Daoy (cell line): ENCODE measurements around the gene PLA2G12A. TPM values are rescaled to one million over a fixed set of nuclear protein-coding genes. Genes with fewer than 3 reads are reported as not detected.
A peak's percentile ranks its signal among the peaks of the same experiment; 100 is the strongest.

ENCODE experiments used
- DNase-seq: peaks from one replicate; pipeline ENCODE4 v3.0.0-alpha.2; 2015; ENCODE audit warnings: low read depth
- total RNA-seq: library from RNA; depleted of rRNA; stranded (reverse); fragments of >200 nt; shearing (Covaris generic); gene quantifications from 2 replicates; pipeline ENCODE4 v1.2.3, GENCODE V29; 2014; rRNA removed

The PLA2G12A gene
- 5.3 and 7.6 TPM in 2 replicates for total RNA-seq

GRCh38 chr4:109729718-109730618 is at the start of gene PLA2G12A:
Gene PLA2G12A (minus strand): TSS chr4:109730070. CDS start chr4:109729809, 261 bp downstream.
- peak; percentile 53 for DNase-seq

GRCh38 chr4:109764789-109765402 is 35.0 kb upstream of the PLA2G12A start:
- DNase-seq, result no peak

GRCh38 chr4:109764376-109764775 is 34.5 kb upstream of the PLA2G12A start:
- no peak for DNase-seq

GRCh38 chr4:109760682-109761081 is 30.8 kb upstream of the PLA2G12A start:
- DNase-seq, result no peak

GRCh38 chr4:109755656-109756055 is 25.8 kb upstream of the PLA2G12A start:
- no peak for DNase-seq

GRCh38 chr4:109754093-109754857 is 24.4 kb upstream of the PLA2G12A start:
- no peak for DNase-seq

GRCh38 chr4:109752525-109752924 is 22.7 kb upstream of the PLA2G12A start:
- no peak for DNase-seq

- no peak for DNase-seq
Measured at GRCh38 chr4:109751852-109752251, 22.0 kb upstream of the PLA2G12A start.

GRCh38 chr4:109750652-109751244 is 20.9 kb upstream of the PLA2G12A start:
- DNase-seq, result no peak

- no peak for DNase-seq
Measured at GRCh38 chr4:109749388-109750082, 19.7 kb upstream of the PLA2G12A start.

GRCh38 chr4:109748114-109748513 is 18.2 kb upstream of the PLA2G12A start:
- DNase-seq, result no peak

- DNase-seq, result no peak
Measured at GRCh38 chr4:109746728-109747127, 16.9 kb upstream of the PLA2G12A start.

- no peak for DNase-seq
Measured at GRCh38 chr4:109745830-109746229, 16.0 kb upstream of the PLA2G12A start.

GRCh38 chr4:109739547-109739946 is 9.7 kb upstream of the PLA2G12A start:
- DNase-seq, result no peak

GRCh38 chr4:109738104-109738872 is 8.4 kb upstream of the PLA2G12A start:
- no peak for DNase-seq

- DNase-seq, result no peak
Measured at GRCh38 chr4:109735566-109736365, 5.9 kb upstream of the PLA2G12A start.

- peak; percentile 2 for DNase-seq
Measured at GRCh38 chr4:109733728-109734127, 3.9 kb upstream of the PLA2G12A start.

- DNase-seq, result no peak
Measured at GRCh38 chr4:109730619-109731545, 1.0 kb upstream of the PLA2G12A start.
